MCF 10A (cell line): Measurements from ENCODE around the gene SCARF2. TPM values are rescaled to one million over a fixed set of nuclear protein-coding genes. Genes with fewer than 3 reads are reported as not detected.
"Not testable (repeated sequence)": the region's sequence is repeated elsewhere in the genome, so short reads cannot be mapped to it uniquely, and the experiment has no call there.

Experiments
- BruUV-seq: library from RNA; stranded (reverse); fragments of 400-500 nt; replicated peaks from 2 replicates; lab custom pipeline; 2021; lab: Mats Ljungman, UMichigan
- CTCF ChIA-PET: fragments of 300-600 bp; sonication (Branson Sonifier 250); formaldehyde crosslinking; extraction: SDS; loops from one replicate; lab custom pipeline; 2021; ENCODE audit warnings: antibody characterized with exemption, inconsistent platforms; lab: Yijun Ruan, JAX
- POLR2A ChIA-PET: fragments of 300-600, 350-650 bp; sonication (Branson Sonifier 250); formaldehyde crosslinking; extraction: SDS; loops from one replicate; lab custom pipeline; 2020; ENCODE audit warnings: antibody characterized with exemption, inconsistent platforms; lab: Yijun Ruan, JAX
- DNase-seq: peaks from one replicate; pipeline ENCODE4 v3.0.0-alpha.2; 2018; ENCODE audit not compliant: unreplicated experiment
- H3K27ac Mint-ChIP-seq: one replicate; pipeline ENCODE4 v1.8.0; 2022; ENCODE audit warnings: mild to moderate bottlenecking, low read depth, mixed read lengths; ENCODE audit not compliant: unreplicated experiment
- H3K27me3 Mint-ChIP-seq: one replicate; pipeline ENCODE4 v1.8.0; 2022; ENCODE audit warnings: mixed read lengths; ENCODE audit not compliant: insufficient read depth, unreplicated experiment
- H3K36me3 Mint-ChIP-seq: one replicate; pipeline ENCODE4 v1.8.0; 2022; ENCODE audit warnings: mild to moderate bottlenecking, moderate library complexity, mixed read lengths; ENCODE audit not compliant: insufficient read depth, unreplicated experiment
- H3K4me1 Mint-ChIP-seq: one replicate; pipeline ENCODE4 v1.8.0; 2022; ENCODE audit warnings: mixed read lengths; ENCODE audit not compliant: insufficient read depth, unreplicated experiment
- H3K4me3 Mint-ChIP-seq: one replicate; pipeline ENCODE4 v1.8.0; 2022; ENCODE audit warnings: mild to moderate bottlenecking, moderate library complexity, mixed read lengths; ENCODE audit not compliant: unreplicated experiment
- H3K9me3 Mint-ChIP-seq: one replicate; pipeline ENCODE4 v1.8.0; 2022; ENCODE audit warnings: mixed read lengths; ENCODE audit not compliant: unreplicated experiment
- intact Hi-C: fragments of 100-400 bp; cut with micrococcal nuclease; formaldehyde crosslinking; loops from 2 replicates; pipeline ENCODE4 v1.14.1; 2022
- total RNA-seq: library from RNA; stranded (reverse); gene quantifications from 2 replicates; pipeline ENCODE4 v1.2.3, GENCODE V29; 2022
- TF ChIP-seq, protein P1 (sequence below): fragments of 200-600 bp; IDR thresholded peaks from one replicate; pipeline ENCODE4 v1.8.0; 2022; ENCODE audit warnings: antibody characterized with exemption, mild to moderate bottlenecking; ENCODE audit not compliant: unreplicated experiment

SCARF2 gene
- total RNA-seq, 1 experiment from 2014 or later = 0.35 TPM

DNA sequence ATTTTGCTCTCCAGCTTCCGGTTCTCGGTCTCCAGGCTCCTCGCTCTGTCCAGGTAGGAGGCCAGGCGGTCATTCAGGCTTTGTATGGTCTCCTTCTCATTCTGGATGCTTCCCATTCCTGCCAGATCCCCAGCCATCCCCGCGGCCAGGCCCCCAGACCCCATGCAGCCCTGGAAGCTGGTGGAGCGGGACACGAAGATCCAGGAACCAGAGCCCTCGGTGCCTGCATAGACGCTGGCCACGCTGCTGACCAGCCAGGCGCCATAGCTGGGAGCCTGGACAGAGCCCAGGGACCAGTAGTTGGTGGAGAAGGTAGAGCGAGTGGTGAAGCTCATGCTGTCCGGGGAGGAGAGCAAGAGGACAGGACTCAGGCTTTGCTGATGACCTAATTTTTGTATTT lies 46.1 kb upstream of the SCARF2 start:
- POLR2A ChIA-PET = interaction anchor here (1.2 kb wide), 1 partner anchor 16 kb away, joined by 3 read pairs; no protein-coding TSS in a partner anchor
- no TSS peak for BruUV-seq
- no peaks in the 10 kb centered on the region for H3K27me3 Mint-ChIP-seq
- no peak overlapping the region for H3K4me3 Mint-ChIP-seq
- H3K36me3 Mint-ChIP-seq = peaks cover 21% of the 10 kb centered on the region
- CTCF ChIA-PET = interaction anchor here (1.7 to 1.9 kb wide), 3 partner anchors 10 to 65 kb away, joined by 4 to 6 read pairs (median 6); no protein-coding TSS in a partner anchor
- intact Hi-C loops = no loop called here
- H3K4me1 Mint-ChIP-seq = no peaks in the 10 kb centered on the region
- no peak for DNase-seq
- H3K27ac Mint-ChIP-seq = no peak overlapping the region
- TF ChIP-seq, protein P1, sequence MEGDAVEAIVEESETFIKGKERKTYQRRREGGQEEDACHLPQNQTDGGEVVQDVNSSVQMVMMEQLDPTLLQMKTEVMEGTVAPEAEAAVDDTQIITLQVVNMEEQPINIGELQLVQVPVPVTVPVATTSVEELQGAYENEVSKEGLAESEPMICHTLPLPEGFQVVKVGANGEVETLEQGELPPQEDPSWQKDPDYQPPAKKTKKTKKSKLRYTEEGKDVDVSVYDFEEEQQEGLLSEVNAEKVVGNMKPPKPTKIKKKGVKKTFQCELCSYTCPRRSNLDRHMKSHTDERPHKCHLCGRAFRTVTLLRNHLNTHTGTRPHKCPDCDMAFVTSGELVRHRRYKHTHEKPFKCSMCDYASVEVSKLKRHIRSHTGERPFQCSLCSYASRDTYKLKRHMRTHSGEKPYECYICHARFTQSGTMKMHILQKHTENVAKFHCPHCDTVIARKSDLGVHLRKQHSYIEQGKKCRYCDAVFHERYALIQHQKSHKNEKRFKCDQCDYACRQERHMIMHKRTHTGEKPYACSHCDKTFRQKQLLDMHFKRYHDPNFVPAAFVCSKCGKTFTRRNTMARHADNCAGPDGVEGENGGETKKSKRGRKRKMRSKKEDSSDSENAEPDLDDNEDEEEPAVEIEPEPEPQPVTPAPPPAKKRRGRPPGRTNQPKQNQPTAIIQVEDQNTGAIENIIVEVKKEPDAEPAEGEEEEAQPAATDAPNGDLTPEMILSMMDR = no peak
- H3K9me3 Mint-ChIP-seq = no peaks in the 10 kb centered on the region

DNA sequence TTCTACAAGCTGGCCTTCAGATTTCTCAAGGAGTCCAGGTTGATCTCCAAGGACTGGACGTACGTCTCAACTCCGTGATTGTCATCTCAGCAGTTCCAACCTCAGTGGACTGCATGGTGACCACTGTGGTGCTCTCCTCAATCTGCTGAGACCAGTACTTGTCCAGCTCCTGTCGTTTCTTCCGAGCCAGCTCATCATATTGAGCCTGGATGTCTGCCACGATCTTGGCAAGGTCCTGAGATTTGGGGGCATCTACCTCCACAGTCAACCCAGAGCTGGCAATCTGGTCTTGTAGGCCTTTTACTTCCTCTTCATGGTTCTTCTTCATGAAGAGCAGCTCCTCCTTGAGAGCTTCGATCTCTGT lies 45.5 kb upstream of the SCARF2 start:
- H3K4me3 Mint-ChIP-seq, intact Hi-C loops, H3K4me1 Mint-ChIP-seq, H3K27me3 Mint-ChIP-seq, DNase-seq, H3K9me3 Mint-ChIP-seq, BruUV-seq, H3K27ac Mint-ChIP-seq: not testable (repeated sequence)
- H3K36me3 Mint-ChIP-seq = peaks cover 21% of the 10 kb centered on the region
- CTCF ChIA-PET = interaction anchor here (1.7 to 1.9 kb wide), 3 partner anchors 11 to 65 kb away, joined by 4 to 6 read pairs (median 6); no protein-coding TSS in a partner anchor
- POLR2A ChIA-PET = interaction anchor here (1.2 kb wide), 1 partner anchor 38 kb away, joined by 3 read pairs; no protein-coding TSS in a partner anchor

DNA sequence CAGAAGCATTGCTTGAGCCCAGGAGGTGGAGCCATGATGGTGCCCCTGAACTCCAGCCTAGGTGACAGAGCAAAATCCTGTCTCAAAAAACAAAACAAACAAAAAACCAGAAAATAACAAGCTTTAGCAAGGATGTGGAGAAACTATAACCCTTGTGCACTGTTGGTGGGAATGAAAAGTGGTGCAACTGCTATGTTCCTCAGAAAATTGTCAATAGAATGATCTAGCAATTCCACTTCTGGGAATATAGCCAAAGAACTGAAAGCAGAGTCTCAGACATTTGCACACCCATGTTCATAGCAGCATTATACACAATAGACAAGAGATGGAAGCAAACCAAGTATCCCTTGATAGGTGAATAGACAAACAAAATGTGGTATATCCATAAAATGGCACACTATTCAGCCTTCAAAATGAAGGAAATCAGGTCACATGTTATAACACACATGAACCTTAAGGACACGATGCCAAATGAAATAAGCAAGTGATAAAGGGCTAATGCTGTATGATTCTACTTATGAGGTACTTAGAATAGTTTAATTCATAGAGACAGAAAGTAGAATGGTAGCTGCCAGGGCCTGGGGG lies 42.1 kb upstream of the SCARF2 start:
- no TSS peak for BruUV-seq
- intact Hi-C loops = no loop called here
- POLR2A ChIA-PET = no interaction called here
- DNase-seq = no peak
- Mint-ChIP-seq H3K9me3 (no peaks in the 10 kb centered on the region), H3K27ac (no peak overlapping the region), H3K4me1 (no peaks in the 10 kb centered on the region), H3K4me3 (no peak overlapping the region), H3K36me3 (peaks cover 22% of the 10 kb centered on the region), H3K27me3 (no peaks in the 10 kb centered on the region)
- TF ChIP-seq, protein P1 = no peak
- CTCF ChIA-PET = no interaction called here

DNA sequence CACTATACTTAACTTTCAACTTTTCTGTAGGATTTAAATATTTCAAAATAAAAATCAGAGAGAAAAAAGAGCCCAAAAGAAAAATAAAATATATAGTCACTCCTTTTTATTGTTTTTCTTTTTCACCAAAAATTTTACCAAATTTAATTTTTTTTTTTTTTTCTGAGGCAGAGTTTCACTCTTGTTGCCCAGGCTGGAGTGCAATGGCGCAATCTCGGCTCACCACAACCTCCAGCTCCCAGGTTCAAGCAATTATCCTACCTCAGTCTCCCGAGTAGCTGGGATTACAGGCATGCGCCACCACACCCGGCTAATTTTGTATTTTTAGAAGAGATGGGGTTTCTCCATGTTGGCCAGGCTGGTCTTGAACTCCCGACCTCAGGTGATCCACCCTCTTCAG lies 40.4 kb upstream of the SCARF2 start:
- H3K9me3 Mint-ChIP-seq, H3K27ac Mint-ChIP-seq, H3K27me3 Mint-ChIP-seq, POLR2A ChIA-PET, H3K4me3 Mint-ChIP-seq, intact Hi-C loops, CTCF ChIA-PET, H3K4me1 Mint-ChIP-seq, DNase-seq, BruUV-seq: not testable (repeated sequence)
- peaks cover 22% of the 10 kb centered on the region for H3K36me3 Mint-ChIP-seq

DNA sequence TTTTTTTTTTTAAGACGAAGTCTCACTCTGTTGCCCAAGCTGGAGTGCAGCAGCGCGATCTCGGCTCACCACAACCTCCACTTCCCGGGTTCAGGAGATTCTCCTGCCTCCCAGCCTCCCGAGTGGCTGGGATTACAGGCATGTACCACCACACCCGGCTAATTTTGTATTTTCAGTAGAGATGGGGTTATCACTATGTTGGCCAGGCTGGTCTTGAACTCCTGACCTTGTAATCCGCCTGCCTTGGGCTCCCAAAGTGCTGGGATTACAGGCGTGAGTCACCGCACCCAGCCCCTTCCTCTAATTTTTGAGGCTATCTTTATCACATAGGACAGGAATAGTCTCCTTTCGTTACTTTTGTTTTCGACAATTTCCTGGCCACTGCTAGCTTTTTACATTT lies 37.9 kb upstream of the SCARF2 start:
- ChIA-PET CTCF (interaction anchor here (0.7 kb wide), 1 partner anchor 1019 kb away, joined by 3 read pairs; no protein-coding TSS in a partner anchor), POLR2A (interaction anchor here (0.7 kb wide), 1 partner anchor 18 kb away, joined by 3 read pairs; no protein-coding TSS in a partner anchor)
- H3K4me1 Mint-ChIP-seq, H3K9me3 Mint-ChIP-seq, BruUV-seq, H3K4me3 Mint-ChIP-seq, H3K27me3 Mint-ChIP-seq, H3K27ac Mint-ChIP-seq, intact Hi-C loops, DNase-seq: not testable (repeated sequence)
- peaks cover 20% of the 10 kb centered on the region for H3K36me3 Mint-ChIP-seq
